K562 (cell line): ENCODE results near the gene PDE6C. TPM values are rescaled to one million over a fixed set of nuclear protein-coding genes. Genes with fewer than 3 reads are reported as not detected.

ENCODE experiments used
- ATAC-seq: fragments of 200-7000 bp; cut with Tn5 transposase; 3 replicates; pipeline ENCODE4 v1.9.1; 2020; ENCODE audit warnings: moderate library complexity
- BruUV-seq: library from RNA; stranded (reverse); fragments of 400-500 nt; replicated peaks from 2 replicates; lab custom pipeline; 2021; lab: Mats Ljungman, UMichigan
- CTCF ChIA-PET: fragments of 300-600 bp; formaldehyde crosslinking; extraction: SDS; loops from one replicate; lab custom pipeline; 2021; ENCODE audit warnings: low intra/inter-chr PET ratio; lab: Yijun Ruan, JAX
- POLR2A ChIA-PET: fragments of 300-600, 350-650 bp; sonication (Branson Sonifier 250); formaldehyde crosslinking; extraction: SDS; loops from one replicate; lab custom pipeline; 2021; ENCODE audit warnings: antibody characterized with exemption, inconsistent platforms; lab: Yijun Ruan, JAX
- DNase-seq, 4 experiments: peaks; one replicate each; pipeline versions ENCODE4 v3.0.0 to v3.0.0-alpha.2; 2011 to 2018; ENCODE audit warnings: low spot score in 3 of 4, mixed read lengths in 3 of 4; ENCODE audit errors: extremely low read depth in 1 of 4
- FAIRE-seq: peaks from 2 replicates; lab custom pipeline; 2011; peaks lifted over from hg19 to GRCh38; lab: Jason Lieb, UNC
- H2AFZ ChIP-seq: 2 replicates; pipeline ENCODE4 v1.6.0; 2011; ENCODE audit warnings: low read depth, low read length, control low read depth, inconsistent platforms
- H3K27ac ChIP-seq: fragments of 200-600 bp; 3 replicates; pipeline ENCODE4 v1.8.0; 2011; ENCODE audit warnings: low read depth, mild to moderate bottlenecking, control low read depth, inconsistent platforms, low read length, moderate library complexity, mixed read lengths; ENCODE audit errors: extremely low read depth
- H3K27me3 ChIP-seq, 2 experiments: fragments of 300-600 bp in 1 of 2; 2 replicates in 1 of 2; 3 replicates in 1 of 2; pipeline versions ENCODE4 v1.6.0 to v1.8.0; 2011; ENCODE audit warnings: inconsistent platforms in 2 of 2, low read length in 2 of 2, mild to moderate bottlenecking in 1 of 2, mixed read lengths in 1 of 2, moderate library complexity in 1 of 2; ENCODE audit not compliant: control insufficient read depth in 2 of 2, insufficient read depth in 2 of 2
- H3K36me3 ChIP-seq: fragments of 300-600 bp; 3 replicates; pipeline ENCODE4 v1.8.0; 2011; ENCODE audit warnings: mild to moderate bottlenecking, low read length, inconsistent platforms; ENCODE audit not compliant: control insufficient read depth, insufficient read depth
- H3K4me1 ChIP-seq, 2 experiments: fragments of 200-600 bp in 1 of 2; replicated peaks in 1 of 2; 2 replicates in 1 of 2; 3 replicates in 1 of 2; pipeline versions ENCODE4 v1.5.1 to v1.8.0; 2011; ENCODE audit warnings: inconsistent platforms in 2 of 2, low read length in 2 of 2, mild to moderate bottlenecking in 1 of 2, mixed read lengths in 1 of 2, moderate library complexity in 1 of 2; ENCODE audit not compliant: control insufficient read depth in 2 of 2, insufficient read depth in 2 of 2
- H3K4me2 ChIP-seq: 2 replicates; pipeline ENCODE4 v1.6.1; 2011; ENCODE audit warnings: low read length, control low read depth, inconsistent platforms, mixed read lengths; ENCODE audit not compliant: insufficient read depth
- H3K4me3 ChIP-seq: fragments of 200-600 bp; sonication (generic), shearing (Covaris generic); 2 replicates; pipeline ENCODE4 v1.5.1; 2016; ENCODE audit warnings: control low read depth, inconsistent platforms
- H3K79me2 ChIP-seq: fragments of 200-600 bp; 3 replicates; pipeline ENCODE4 v1.8.0; 2011; ENCODE audit warnings: low read length, inconsistent platforms; ENCODE audit not compliant: control insufficient read depth, insufficient read depth
- H3K9ac ChIP-seq, 2 experiments: 2 replicates each; pipeline versions ENCODE4 v1.6.0 to v1.6.1; 2011; ENCODE audit warnings: low read depth in 2 of 2, low read length in 2 of 2, control low read depth in 1 of 2, inconsistent platforms in 1 of 2, mild to moderate bottlenecking in 1 of 2, mixed read lengths in 1 of 2; ENCODE audit not compliant: insufficient read depth in 1 of 2
- H3K9me1 ChIP-seq: one replicate; pipeline ENCODE4 v1.6.0; 2011; ENCODE audit warnings: inconsistent platforms, mild to moderate bottlenecking, low read length, moderate library complexity; ENCODE audit not compliant: control insufficient read depth, insufficient read depth
- H3K9me3 ChIP-seq: replicated peaks from 2 replicates; pipeline ENCODE4 v1.5.1; 2011; ENCODE audit warnings: low read depth, low read length, inconsistent platforms; ENCODE audit not compliant: control insufficient read depth, insufficient read depth
- H4K20me1 ChIP-seq: replicated peaks from 2 replicates; pipeline ENCODE4 v1.6.1; 2011; ENCODE audit warnings: low read length, inconsistent platforms, mixed read lengths; ENCODE audit not compliant: control insufficient read depth, insufficient read depth
- CEBPZ ChIP-seq: fragments of 150-350 bp; IDR thresholded peaks from 2 replicates; pipeline ENCODE4 v1.6.1; 2014; ENCODE audit warnings: low read depth, mild to moderate bottlenecking, low read length, borderline replicate concordance
- CHCHD3 ChIP-seq: fragments of 250-450 bp; sonication (Bioruptor Pico); IDR thresholded peaks from 2 replicates; pipeline ENCODE4 v2.1.2; 2022; ENCODE audit warnings: mild to moderate bottlenecking
- ERF ChIP-seq: fragments of 450-650 bp; formaldehyde crosslinking; IDR thresholded peaks from 2 replicates; pipeline ENCODE4 v1.4.0; 2020; ENCODE audit warnings: mild to moderate bottlenecking, mixed read lengths
- GTF2B ChIP-seq: IDR thresholded peaks from 2 replicates; pipeline ENCODE4 v1.6.1; 2011; ENCODE audit not compliant: insufficient read length; ENCODE audit errors: extremely low read depth
- HEY1 ChIP-seq: fragments of 250-450 bp; sonication (Bioruptor Pico); IDR thresholded peaks from 2 replicates; pipeline ENCODE4 v1.5.0; 2020; ENCODE audit warnings: mild to moderate bottlenecking, moderate library complexity, borderline replicate concordance
- HLTF ChIP-seq: fragments of 450-650 bp; IDR thresholded peaks from 2 replicates; pipeline ENCODE4 v1.6.1; 2016
- HNRNPK ChIP-seq: fragments of 200-400 bp; formaldehyde crosslinking; IDR thresholded peaks from one replicate; pipeline ENCODE4 v1.6.1; 2018; ENCODE audit warnings: mild to moderate bottlenecking, low read depth, low read length; ENCODE audit not compliant: poor library complexity, severe bottlenecking
- ILF3 ChIP-seq: fragments of 450-650 bp; IDR thresholded peaks from 2 replicates; pipeline ENCODE4 v1.6.1; 2018; ENCODE audit warnings: antibody characterized with exemption, mild to moderate bottlenecking, moderate library complexity, borderline replicate concordance
- IRF2 ChIP-seq: sonication (generic); formaldehyde crosslinking; IDR thresholded peaks from 2 replicates; pipeline ENCODE4 v1.8.1; 2022; ENCODE audit warnings: mild to moderate bottlenecking, missing genetic modification reagents
- RBM17 ChIP-seq: fragments of 200-400 bp; formaldehyde crosslinking; IDR thresholded peaks from 2 replicates; pipeline ENCODE4 v1.6.1; 2017; ENCODE audit warnings: low read depth, mild to moderate bottlenecking, low read length, borderline replicate concordance
- SMARCA4 ChIP-seq: fragments of 450-650 bp; IDR thresholded peaks from 2 replicates; pipeline ENCODE4 v1.6.1; 2016
- ZNF311 ChIP-seq: fragments of 250-450 bp; sonication (Bioruptor Pico); IDR thresholded peaks from 2 replicates; pipeline ENCODE4 v1.4.0; 2020; ENCODE audit warnings: mild to moderate bottlenecking, moderate library complexity
- ZNF408 ChIP-seq: fragments of 250-450 bp; sonication (Bioruptor Pico); IDR thresholded peaks from 2 replicates; pipeline ENCODE4 v1.4.0; 2020; ENCODE audit warnings: low read depth, mild to moderate bottlenecking, moderate library complexity
- ZNF778 ChIP-seq: fragments of 450-650 bp; formaldehyde crosslinking; IDR thresholded peaks from 2 replicates; pipeline ENCODE4 v1.4.0; 2020; ENCODE audit warnings: mild to moderate bottlenecking, moderate library complexity
- WGBS: fragments of 100-300 bp; shearing (Covaris generic); methylation state at CpG from one replicate; pipeline ENCODE4 v1.1.6; 2016; ENCODE audit warnings: low coverage, mixed read lengths; ENCODE audit not compliant: insufficient coverage; ENCODE audit errors: missing lambda C conversion rate; 5-methylcytosine and 5-hydroxymethylcytosine counted together
- in situ Hi-C: fragments of 300-500 bp; cut with MboI; formaldehyde crosslinking; loops from 4 replicates; pipeline ENCODE4 v1.15.0; 2018; ENCODE audit warnings: inconsistent platforms, mixed read lengths
- intact Hi-C: fragments of 100-400 bp; cut with micrococcal nuclease; formaldehyde crosslinking; loops from 2 replicates; pipeline ENCODE4 v1.14.2; 2022
- polyA plus RNA-seq, 8 experiments: library from polyadenylated mRNA; depleted of rRNA in 4 of 8; stranded (reverse) in 5 of 8; unstranded in 3 of 8; fragments of >200 nt; fragmentation: Nextera tagmentation in 2 of 8; fragmentation: Illumina TruSeq in 1 of 8; extraction: Ambion mirVana in 2 of 8; extraction: Trizol in 1 of 8; gene quantifications; 2 replicates each; pipeline versions ENCODE4 v1.2.1 to v1.2.3, GENCODE V29; 2011 to 2014; ENCODE audit warnings: inconsistent platforms in 1 of 8, missing spikeins in 1 of 8
- total RNA-seq, 7 experiments: library from RNA; depleted of rRNA in 6 of 7; stranded (reverse); fragments of >200 nt in 6 of 7; fragmentation: Illumina TruSeq in 2 of 7; extraction: Trizol in 2 of 7; gene quantifications; 2 replicates each; pipeline versions ENCODE4 v1.2.1 to v1.2.3, GENCODE V29; 2011 to 2021; ENCODE audit warnings: low replicate concordance in 1 of 7

PDE6C gene
- total and polyA plus RNA-seq, 9 of the 15 experiments (the other 6 are each of a cell fraction or from before 2014, with no cell fraction given) = not detected

DNA sequence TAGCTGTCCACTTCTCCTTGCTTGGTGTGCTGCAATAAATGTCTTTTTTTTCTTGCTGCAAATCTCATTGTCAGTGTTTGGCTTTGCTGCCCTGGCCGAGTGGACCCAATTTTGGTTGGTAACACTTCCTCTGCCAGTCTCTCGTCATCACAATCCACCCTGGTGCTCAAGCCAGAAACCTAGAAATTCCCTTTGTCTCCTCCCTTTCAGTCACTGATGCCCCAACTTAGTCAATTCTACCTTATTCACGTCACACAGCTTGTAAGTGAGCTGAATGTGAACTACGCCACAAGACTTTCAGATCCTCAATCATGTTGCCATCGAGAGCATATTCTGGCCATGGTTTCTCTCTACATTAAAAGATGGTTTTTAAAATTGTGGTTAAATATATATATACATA, 103.0 kb downstream of the PDE6C start:
- no peaks in the 10 kb centered on the region for H3K4me1 ChIP-seq
- in situ Hi-C loops = no loop called here
- no TSS peak for BruUV-seq
- H3K9me1 ChIP-seq = no peaks in the 10 kb centered on the region
- TF ChIP-seq GTF2B (no peak), ZNF408 (no peak), CEBPZ (no peak), HNRNPK (no peak), ZNF778 (no peak), ILF3 (no peak), HEY1 (no peak), ZNF311 (no peak), SMARCA4 (no peak), ERF (no peak), HLTF (no peak), RBM17 (no peak), CHCHD3 (CRISPR knock-in tag) (no peak), IRF2 (no peak)
- H3K27me3 ChIP-seq = no peaks in the 10 kb centered on the region; a peak in 2 of 5 replicates
- no peaks in the 10 kb centered on the region for H4K20me1 ChIP-seq
- H3K79me2 ChIP-seq = no peaks in the 10 kb centered on the region
- CTCF ChIA-PET = no interaction called here
- H3K9ac ChIP-seq = no peak overlapping the region
- no peak for DNase-seq
- H3K36me3 ChIP-seq = no peaks in the 10 kb centered on the region
- no peak overlapping the region for H3K4me2 ChIP-seq
- H3K4me3 ChIP-seq = no peak overlapping the region
- intact Hi-C loops = no loop called here
- ATAC-seq = no peak
- no peak overlapping the region for H3K27ac ChIP-seq
- POLR2A ChIA-PET = no interaction called here
- no peak overlapping the region for H2AFZ ChIP-seq
- WGBS = 37% methylated on average over 5 of the region's 5 CpGs
- no peaks in the 10 kb centered on the region for H3K9me3 ChIP-seq
- no peak for FAIRE-seq
